ENCODE results near the gene XPO6. TPM values are rescaled to one million over a fixed set of nuclear protein-coding genes. Genes with fewer than 3 reads are reported as not detected.
"Not testable (repeated sequence)": the region's sequence is repeated elsewhere in the genome, so short reads cannot be mapped to it uniquely, and the experiment has no call there.

XPO6 gene
- total RNA-seq, 1 donor, result 102 TPM

GRCh38 chr16:28231763-28232162 is 20.0 kb upstream of the XPO6 start:
- no peak for TF ChIP-seq CTCF (IDR thresholded peaks at IDR 0.05; ENCODE audit: extremely low read depth, low read depth, low read length)
- Histone ChIP-seq H3K79me2 (ENCODE audit: insufficient read depth, low read length) (no peaks in the 10 kb centered on the region), H3K9me3 (ENCODE audit: low read depth, low read length) (no peaks in the 10 kb centered on the region), H4K20me1 (ENCODE audit: insufficient read depth, low read length) (no peaks in the 10 kb centered on the region), H3K36me3 (ENCODE audit: insufficient read depth, low read length) (no peaks in the 10 kb centered on the region), H3K4me1 (ENCODE audit: insufficient read depth, low read length) (no peaks in the 10 kb centered on the region), H2AFZ (ENCODE audit: low read length) (no peak overlapping the region), H3K27ac (ENCODE audit: low read depth, low read length) (no peak overlapping the region), H3K4me2 (ENCODE audit: insufficient read depth, low read length) (no peak overlapping the region), H3K4me3 (ENCODE audit: insufficient read depth, low read length) (no peak overlapping the region), H3K27me3 (ENCODE audit: insufficient read depth, low read length) (peaks cover 6% of the 10 kb centered on the region)
- DNase-seq (ENCODE audit: insufficient read length, low spot score, missing footprints), result no peak

- not testable (repeated sequence) for H3K79me2 ChIP-seq (ENCODE audit: insufficient read depth, low read length); H3K4me3 ChIP-seq (ENCODE audit: insufficient read depth, low read length); H3K4me1 ChIP-seq (ENCODE audit: insufficient read depth, low read length); H4K20me1 ChIP-seq (ENCODE audit: insufficient read depth, low read length); H3K9me3 ChIP-seq (ENCODE audit: low read depth, low read length); H2AFZ ChIP-seq (ENCODE audit: low read length); H3K4me2 ChIP-seq (ENCODE audit: insufficient read depth, low read length); H3K36me3 ChIP-seq (ENCODE audit: insufficient read depth, low read length); H3K27me3 ChIP-seq (ENCODE audit: insufficient read depth, low read length); DNase-seq (ENCODE audit: insufficient read length, low spot score, missing footprints); H3K27ac ChIP-seq (ENCODE audit: low read depth, low read length)
Measured at GRCh38 chr16:28223909-28224308, 12.1 kb upstream of the XPO6 start.

GRCh38 chr16:28219777-28220176 is 8.0 kb upstream of the XPO6 start:
- not testable (repeated sequence) for H3K79me2 ChIP-seq (ENCODE audit: insufficient read depth, low read length); H3K4me2 ChIP-seq (ENCODE audit: insufficient read depth, low read length); H3K9me3 ChIP-seq (ENCODE audit: low read depth, low read length); DNase-seq (ENCODE audit: insufficient read length, low spot score, missing footprints); H3K27ac ChIP-seq (ENCODE audit: low read depth, low read length); H3K36me3 ChIP-seq (ENCODE audit: insufficient read depth, low read length); H2AFZ ChIP-seq (ENCODE audit: low read length); H3K27me3 ChIP-seq (ENCODE audit: insufficient read depth, low read length); H4K20me1 ChIP-seq (ENCODE audit: insufficient read depth, low read length); H3K4me3 ChIP-seq (ENCODE audit: insufficient read depth, low read length); H3K4me1 ChIP-seq (ENCODE audit: insufficient read depth, low read length)

GRCh38 chr16:28219282-28219681 is 7.5 kb upstream of the XPO6 start:
- no peaks in the 10 kb centered on the region for H3K4me1 ChIP-seq (ENCODE audit: insufficient read depth, low read length)
- no peaks in the 10 kb centered on the region for H4K20me1 ChIP-seq (ENCODE audit: insufficient read depth, low read length)
- H3K4me2 ChIP-seq (ENCODE audit: insufficient read depth, low read length), result no peak overlapping the region
- DNase-seq (ENCODE audit: insufficient read length, low spot score, missing footprints), result no peak
- no peaks in the 10 kb centered on the region for H3K36me3 ChIP-seq (ENCODE audit: insufficient read depth, low read length)
- no peak overlapping the region for H3K4me3 ChIP-seq (ENCODE audit: insufficient read depth, low read length)
- no peak for TF ChIP-seq CTCF (IDR thresholded peaks at IDR 0.05; ENCODE audit: extremely low read depth, low read depth, low read length)
- H3K9me3 ChIP-seq (ENCODE audit: low read depth, low read length), result no peaks in the 10 kb centered on the region
- no peaks in the 10 kb centered on the region for H3K27me3 ChIP-seq (ENCODE audit: insufficient read depth, low read length)
- no peaks in the 10 kb centered on the region for H3K79me2 ChIP-seq (ENCODE audit: insufficient read depth, low read length)
- H2AFZ ChIP-seq (ENCODE audit: low read length), result no peak overlapping the region
- no peak overlapping the region for H3K27ac ChIP-seq (ENCODE audit: low read depth, low read length)

- H3K27ac ChIP-seq (ENCODE audit: low read depth, low read length), result no peak overlapping the region
- no peaks in the 10 kb centered on the region for H3K4me1 ChIP-seq (ENCODE audit: insufficient read depth, low read length)
- H2AFZ ChIP-seq (ENCODE audit: low read length), result no peak overlapping the region
- no peaks in the 10 kb centered on the region for H3K79me2 ChIP-seq (ENCODE audit: insufficient read depth, low read length)
- peak; percentile 76 for DNase-seq (ENCODE audit: insufficient read length, low spot score, missing footprints)
- H3K4me2 ChIP-seq (ENCODE audit: insufficient read depth, low read length), result no peak overlapping the region
- TF ChIP-seq CTCF (IDR thresholded peaks at IDR 0.05; ENCODE audit: extremely low read depth, low read depth, low read length), result peak; percentile 71
- no peak overlapping the region for H3K4me3 ChIP-seq (ENCODE audit: insufficient read depth, low read length)
- H3K36me3 ChIP-seq (ENCODE audit: insufficient read depth, low read length), result no peaks in the 10 kb centered on the region
- no peaks in the 10 kb centered on the region for H4K20me1 ChIP-seq (ENCODE audit: insufficient read depth, low read length)
- H3K27me3 ChIP-seq (ENCODE audit: insufficient read depth, low read length), result no peaks in the 10 kb centered on the region
- no peaks in the 10 kb centered on the region for H3K9me3 ChIP-seq (ENCODE audit: low read depth, low read length)
Measured at GRCh38 chr16:28218109-28218508, 6.3 kb upstream of the XPO6 start.

Measured in osteoblast (primary cell).